Stimulated activated CD4-positive, alpha-beta T cell treated with anti-CD3 and anti-CD28 coated beads, Interleukin-2, amount 100 ng/mL, for 24 hours (primary cell): ENCODE results near the gene GRIP2.
"Not testable (repeated sequence)": the region's sequence is repeated elsewhere in the genome, so short reads cannot be mapped to it uniquely, and the experiment has no call there.

Experiments used
- DNase-seq, 2 donors: peaks; one replicate each; pipeline ENCODE4 v3.0.0-alpha.2; 2020

GRIP2 gene

GRCh38 chr3:14519406-14519805 lies 20.7 kb downstream of the GRIP2 start:
- DNase-seq = no peak

- DNase-seq = no peak
Observed at GRCh38 chr3:14518893-14519292, 21.2 kb downstream of the GRIP2 start.

GRCh38 chr3:14518432-14518802 lies 21.7 kb downstream of the GRIP2 start:
- no peak for DNase-seq

GRCh38 chr3:14517601-14518431 lies 22.3 kb downstream of the GRIP2 start:
- no peak for DNase-seq

- DNase-seq = no peak
Observed at GRCh38 chr3:14516738-14517345, 23.3 kb downstream of the GRIP2 start.

- DNase-seq = not testable (repeated sequence)
Observed at GRCh38 chr3:14515526-14515925, 24.6 kb downstream of the GRIP2 start.

GRCh38 chr3:14514323-14514720 lies 25.8 kb downstream of the GRIP2 start:
- DNase-seq = no peak

- no peak for DNase-seq
Observed at GRCh38 chr3:14513566-14514322, 26.4 kb downstream of the GRIP2 start.

GRCh38 chr3:14512942-14513327 lies 27.2 kb downstream of the GRIP2 start:
- DNase-seq = no peak

GRCh38 chr3:14512281-14512941 lies 27.7 kb downstream of the GRIP2 start:
- no peak for DNase-seq

GRCh38 chr3:14511623-14512280 lies 28.4 kb downstream of the GRIP2 start:
- no peak for DNase-seq

GRCh38 chr3:14510838-14511622 lies 29.1 kb downstream of the GRIP2 start:
- DNase-seq = no peak

- no peak for DNase-seq
Observed at GRCh38 chr3:14509796-14510100, 30.4 kb downstream of the GRIP2 start.

- peak; percentile 83 to 87 for DNase-seq
Observed at GRCh38 chr3:14508966-14509795, 31.0 kb downstream of the GRIP2 start.

- no peak for DNase-seq
Observed at GRCh38 chr3:14508505-14508819, 31.7 kb downstream of the GRIP2 start.

GRCh38 chr3:14507757-14508504 lies 32.2 kb downstream of the GRIP2 start:
- no peak for DNase-seq

GRCh38 chr3:14507305-14507741 lies 32.8 kb downstream of the GRIP2 start:
- no peak for DNase-seq

GRCh38 chr3:14506626-14507304 lies 33.4 kb downstream of the GRIP2 start:
- DNase-seq = no peak

GRCh38 chr3:14505803-14506500 lies 34.2 kb downstream of the GRIP2 start:
- no peak for DNase-seq
